Measurements from ENCODE around the gene PSME2. TPM values are rescaled to one million over a fixed set of nuclear protein-coding genes. Genes with fewer than 3 reads are reported as not detected.

Gene PSME2
- total and polyA plus RNA-seq, 2 experiments from 2014 or later, result 75.5 to 189 TPM

DNA sequence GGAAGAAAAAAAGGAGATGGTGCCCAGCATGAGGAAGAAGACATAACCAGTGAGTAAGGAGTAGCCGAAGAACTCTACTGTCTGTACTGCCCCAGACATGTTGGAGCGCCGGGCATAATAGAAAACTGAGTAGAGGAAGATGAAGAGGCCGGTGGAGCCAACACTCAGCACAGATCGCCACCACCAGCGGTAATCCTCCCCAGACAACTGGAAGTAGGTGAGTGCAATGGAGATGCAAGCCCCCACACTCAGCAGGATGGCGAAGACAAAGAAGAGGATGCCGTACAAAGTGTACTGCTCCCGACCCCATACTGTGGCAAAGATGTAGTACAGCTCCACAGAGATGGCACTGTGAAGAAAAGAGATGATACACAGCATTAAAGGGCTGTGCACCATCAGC is 43.0 kb upstream of the PSME2 start:
- H3K27ac ChIP-seq, result peak overlapping the region; percentile 66

DNA sequence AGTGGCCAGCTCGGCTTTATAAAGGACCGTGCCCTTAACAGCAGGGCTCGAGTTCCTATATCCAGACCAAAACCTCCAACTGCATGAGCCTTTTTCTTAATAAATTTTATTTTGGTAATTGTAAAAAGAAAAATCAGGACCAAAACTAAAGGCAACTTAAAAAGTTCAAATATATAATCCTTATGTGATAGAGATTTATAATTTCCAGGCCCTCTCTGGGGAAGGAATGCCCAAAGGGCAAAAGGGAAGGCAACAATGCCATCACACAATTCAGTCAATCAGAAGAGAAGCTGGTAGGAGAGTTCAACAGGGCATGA is 42.6 kb upstream of the PSME2 start:
- Histone ChIP-seq H3K27me3 (no peaks in the 10 kb centered on the region), H3K27ac (peak overlapping the region; percentile 66), H3K79me2 (peaks cover 33% of the 10 kb centered on the region), H4K20me1 (ENCODE audit: insufficient read depth, poor library complexity, severe bottlenecking) (no peaks in the 10 kb centered on the region), H3K9me3 (ENCODE audit: low read depth) (no peaks in the 10 kb centered on the region), H2AFZ (peak overlapping the region; percentile 34), H3K4me2 (peak overlapping the region; percentile 74), H3K4me1 (ENCODE audit: insufficient read depth) (peaks cover 5% of the 10 kb centered on the region), H3K9me2 (replicated peaks; ENCODE audit: insufficient read depth) (no peaks in the 10 kb centered on the region), H3K36me3 (replicated peaks; ENCODE audit: insufficient read depth, low read depth) (no peaks in the 10 kb centered on the region), H3K4me3 (no peak overlapping the region)
- TF ChIP-seq, protein P1, sequence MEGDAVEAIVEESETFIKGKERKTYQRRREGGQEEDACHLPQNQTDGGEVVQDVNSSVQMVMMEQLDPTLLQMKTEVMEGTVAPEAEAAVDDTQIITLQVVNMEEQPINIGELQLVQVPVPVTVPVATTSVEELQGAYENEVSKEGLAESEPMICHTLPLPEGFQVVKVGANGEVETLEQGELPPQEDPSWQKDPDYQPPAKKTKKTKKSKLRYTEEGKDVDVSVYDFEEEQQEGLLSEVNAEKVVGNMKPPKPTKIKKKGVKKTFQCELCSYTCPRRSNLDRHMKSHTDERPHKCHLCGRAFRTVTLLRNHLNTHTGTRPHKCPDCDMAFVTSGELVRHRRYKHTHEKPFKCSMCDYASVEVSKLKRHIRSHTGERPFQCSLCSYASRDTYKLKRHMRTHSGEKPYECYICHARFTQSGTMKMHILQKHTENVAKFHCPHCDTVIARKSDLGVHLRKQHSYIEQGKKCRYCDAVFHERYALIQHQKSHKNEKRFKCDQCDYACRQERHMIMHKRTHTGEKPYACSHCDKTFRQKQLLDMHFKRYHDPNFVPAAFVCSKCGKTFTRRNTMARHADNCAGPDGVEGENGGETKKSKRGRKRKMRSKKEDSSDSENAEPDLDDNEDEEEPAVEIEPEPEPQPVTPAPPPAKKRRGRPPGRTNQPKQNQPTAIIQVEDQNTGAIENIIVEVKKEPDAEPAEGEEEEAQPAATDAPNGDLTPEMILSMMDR (IDR thresholded peaks at IDR 0.05; ENCODE audit: poor library complexity), result no peak
- TF ChIP-seq EZH2phosphoT487 (IDR thresholded peaks at IDR 0.05; ENCODE audit: low read depth, severe bottlenecking, unreplicated experiment) (no peak), EZH2 (IDR thresholded peaks at IDR 0.05; ENCODE audit: borderline replicate concordance) (no peak)
- 5% methylated on average over 3 of the region's 3 CpGs for WGBS (ENCODE audit: low lambda C conversion rate, missing lambda C conversion rate)
- no peak for DNase-seq (ENCODE audit: low spot score)

More for the DNA sequence above, 43.0 kb upstream of the PSME2 start:
- no peaks in the 10 kb centered on the region for H4K20me1 ChIP-seq (ENCODE audit: insufficient read depth, poor library complexity, severe bottlenecking)
- no peak overlapping the region for H3K4me3 ChIP-seq
- H3K4me1 ChIP-seq (ENCODE audit: insufficient read depth), result peaks cover 8% of the 10 kb centered on the region
- no peaks in the 10 kb centered on the region for H3K27me3 ChIP-seq
- TF ChIP-seq EZH2 (IDR thresholded peaks at IDR 0.05; ENCODE audit: borderline replicate concordance), result no peak
- TF ChIP-seq EZH2phosphoT487 (IDR thresholded peaks at IDR 0.05; ENCODE audit: low read depth, severe bottlenecking, unreplicated experiment), result no peak
- TF ChIP-seq, protein P1 (IDR thresholded peaks at IDR 0.05; ENCODE audit: poor library complexity), result no peak
- 96% methylated on average over 9 of the region's 9 CpGs for WGBS (ENCODE audit: low lambda C conversion rate, missing lambda C conversion rate)
- H3K4me2 ChIP-seq, result peak overlapping the region; percentile 74
- DNase-seq (ENCODE audit: low spot score), result no peak
- peaks cover 38% of the 10 kb centered on the region for H3K79me2 ChIP-seq
- no peaks in the 10 kb centered on the region for H3K9me3 ChIP-seq (ENCODE audit: low read depth)
- H3K36me3 ChIP-seq (replicated peaks; ENCODE audit: insufficient read depth, low read depth), result no peaks in the 10 kb centered on the region
- no peaks in the 10 kb centered on the region for H3K9me2 ChIP-seq (replicated peaks; ENCODE audit: insufficient read depth)
- H2AFZ ChIP-seq, result peak overlapping the region; percentile 34

DNA sequence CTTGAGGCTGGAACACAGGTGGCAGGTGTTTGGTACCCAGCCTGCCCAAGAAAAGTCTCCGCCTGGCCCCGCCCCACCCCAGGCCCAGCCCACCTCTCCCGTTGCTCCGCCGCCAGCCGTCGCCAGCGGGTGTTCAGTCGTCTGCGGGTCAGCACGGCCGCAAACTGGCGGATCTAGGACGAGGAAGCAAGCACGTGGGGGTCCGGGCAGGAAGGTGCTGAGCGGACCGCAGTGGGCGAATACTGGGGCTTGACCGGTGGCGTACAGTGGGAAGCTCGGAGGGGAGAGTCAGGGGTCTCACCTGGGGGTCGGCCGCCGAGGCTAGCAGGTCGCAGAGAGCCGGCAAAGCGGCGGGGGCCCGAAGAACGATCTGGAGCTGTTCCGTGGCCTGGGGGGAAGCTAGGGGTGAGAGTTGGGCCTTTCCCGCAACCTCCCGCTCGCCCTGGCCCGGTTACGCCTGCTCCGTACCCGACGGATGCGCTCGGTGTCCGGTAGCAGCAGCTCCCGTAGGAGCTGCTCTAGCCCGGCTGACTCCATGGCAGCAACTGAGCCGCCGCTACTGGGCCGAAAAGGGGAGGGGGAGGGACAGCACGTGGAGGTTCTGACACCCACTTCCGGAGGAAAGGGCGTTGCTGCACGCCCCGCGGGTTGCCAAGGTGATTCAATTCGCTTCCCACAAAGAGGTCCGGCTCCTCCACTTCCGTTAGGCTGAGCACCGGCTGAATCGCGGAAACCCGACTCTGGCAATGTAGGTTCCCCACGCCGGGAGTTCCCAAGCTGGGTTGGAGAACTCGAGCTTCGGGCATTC is 42.0 kb upstream of the PSME2 start, which contains the start of gene IPO4:
TSS of gene IPO4 (minus strand) at position 566 of the 808 bp plus-strand sequence. CDS start at position 537, 29 bp downstream.
- Histone ChIP-seq H3K36me3 (replicated peaks; ENCODE audit: insufficient read depth, low read depth) (no peaks in the 10 kb centered on the region), H3K4me1 (ENCODE audit: insufficient read depth) (peaks cover 5% of the 10 kb centered on the region), H3K27me3 (no peaks in the 10 kb centered on the region), H3K27ac (peak within 1 kb of the TSS; percentile 78), H3K9me2 (replicated peaks; ENCODE audit: insufficient read depth) (no peaks in the 10 kb centered on the region), H3K79me2 (peaks cover 30% of the 10 kb centered on the region), H3K9me3 (ENCODE audit: low read depth) (no peaks in the 10 kb centered on the region), H3K4me3 (peak within 1 kb of the TSS; percentile 51), H2AFZ (peak within 1 kb of the TSS; percentile 43), H4K20me1 (ENCODE audit: insufficient read depth, poor library complexity, severe bottlenecking) (no peaks in the 10 kb centered on the region), H3K4me2 (peak within 1 kb of the TSS; percentile 98)
- TF ChIP-seq EZH2 (IDR thresholded peaks at IDR 0.05; ENCODE audit: borderline replicate concordance) (no peak), EZH2phosphoT487 (IDR thresholded peaks at IDR 0.05; ENCODE audit: low read depth, severe bottlenecking, unreplicated experiment) (no peak)
- TF ChIP-seq, protein P1 (IDR thresholded peaks at IDR 0.05; ENCODE audit: poor library complexity), result no peak
- WGBS (ENCODE audit: low lambda C conversion rate, missing lambda C conversion rate), result under 1% methylated on average over 57 of the region's 65 CpGs
- DNase-seq (ENCODE audit: low spot score), result peak; percentile 97

All from hepatocyte (in vitro differentiated cells).